Fibroblast of skin of right quadriceps (primary cell): ENCODE measurements around the gene OR4Q2.
"Not testable (repeated sequence)": the region's sequence is repeated elsewhere in the genome, so short reads cannot be mapped to it uniquely, and the experiment has no call there.

Source experiments
- DNase-seq: peaks from one replicate; pipeline ENCODE4 v3.0.0-alpha.2; 2013

The OR4Q2 gene

DNA sequence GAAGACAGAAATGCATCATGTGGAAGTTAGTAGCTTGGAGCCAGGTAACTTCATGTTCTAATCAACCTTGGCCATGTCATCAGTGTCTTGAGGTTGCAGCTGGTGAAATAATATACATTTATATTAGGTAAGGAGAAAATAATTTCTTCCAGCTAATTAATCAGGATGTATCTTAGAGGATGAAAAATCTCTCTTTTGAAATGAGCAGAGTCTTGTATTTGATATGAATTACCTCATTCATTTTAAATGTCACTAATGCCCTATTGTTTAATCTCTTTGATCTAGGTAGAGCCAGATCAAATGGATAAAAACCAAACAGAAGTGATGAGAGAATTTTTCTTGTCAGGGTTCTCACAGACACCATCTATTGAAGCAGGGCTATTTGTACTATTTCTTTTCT lies at the start of gene OR4Q2:
OR4Q2 (plus strand) TSS at position 301 of the 400 bp plus-strand sequence.
- DNase-seq = no peak

DNA sequence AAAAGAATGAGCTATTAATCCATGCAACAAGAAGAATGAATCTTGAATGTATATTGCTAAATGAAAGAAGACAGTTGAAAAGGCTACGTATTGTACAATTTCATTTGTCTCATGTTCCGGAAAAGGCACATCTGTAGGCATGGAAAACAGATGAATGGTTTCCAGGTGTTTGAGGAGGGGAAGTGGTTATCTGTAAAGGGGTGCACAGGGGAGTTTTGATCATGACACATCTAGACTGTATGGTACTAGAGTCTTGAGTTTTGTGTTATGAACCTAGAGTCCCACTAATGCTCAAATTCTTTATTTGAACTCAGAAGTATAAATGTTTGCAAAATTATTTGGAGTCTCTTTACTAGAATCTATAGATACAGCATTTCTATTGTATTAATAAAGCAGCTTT lies 32.2 kb upstream of the OR4Q2 start:
- not testable (repeated sequence) for DNase-seq

DNA sequence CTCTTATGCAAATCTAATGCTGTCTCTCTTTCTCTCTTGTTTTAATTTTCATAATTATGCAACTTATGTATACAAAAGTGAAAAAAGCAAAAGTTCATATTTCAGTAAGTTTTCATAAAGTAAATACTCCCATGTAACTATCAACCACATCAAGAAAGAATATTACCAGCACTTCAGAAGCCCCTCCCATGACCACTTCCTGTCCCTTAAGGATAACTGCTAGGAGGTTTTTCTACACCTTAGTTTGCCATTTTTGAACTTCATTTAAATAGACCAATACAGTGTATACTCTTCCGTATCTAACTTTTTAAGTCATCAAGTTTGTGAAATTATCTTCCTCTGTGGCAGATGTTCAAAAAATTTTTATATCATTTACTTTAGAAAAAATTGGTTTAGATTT lies 27.1 kb upstream of the OR4Q2 start:
- DNase-seq = no peak

DNA sequence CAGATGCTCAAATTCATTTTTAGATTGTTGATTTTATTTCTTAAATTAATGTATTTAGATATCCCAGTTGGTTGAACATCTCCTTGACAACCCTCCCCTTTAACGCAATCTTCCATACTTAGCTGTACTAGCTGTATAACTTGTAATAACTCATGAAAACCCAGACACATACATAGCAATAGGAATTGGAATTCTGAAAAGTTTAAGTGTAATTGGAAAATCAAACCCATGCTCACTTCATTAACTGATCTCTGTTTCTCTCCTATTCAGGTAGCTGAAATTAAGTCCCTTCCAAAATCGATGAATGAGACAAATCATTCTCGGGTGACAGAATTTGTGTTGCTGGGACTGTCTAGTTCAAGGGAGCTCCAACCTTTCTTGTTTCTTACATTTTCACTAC lies 26.7 kb upstream of the OR4Q2 start, which contains the start of gene OR4K15:
OR4K15 (plus strand) TSS at position 301 of the 400 bp plus-strand sequence; CDS start at position 301, 0 bp downstream.
- no peak for DNase-seq

DNA sequence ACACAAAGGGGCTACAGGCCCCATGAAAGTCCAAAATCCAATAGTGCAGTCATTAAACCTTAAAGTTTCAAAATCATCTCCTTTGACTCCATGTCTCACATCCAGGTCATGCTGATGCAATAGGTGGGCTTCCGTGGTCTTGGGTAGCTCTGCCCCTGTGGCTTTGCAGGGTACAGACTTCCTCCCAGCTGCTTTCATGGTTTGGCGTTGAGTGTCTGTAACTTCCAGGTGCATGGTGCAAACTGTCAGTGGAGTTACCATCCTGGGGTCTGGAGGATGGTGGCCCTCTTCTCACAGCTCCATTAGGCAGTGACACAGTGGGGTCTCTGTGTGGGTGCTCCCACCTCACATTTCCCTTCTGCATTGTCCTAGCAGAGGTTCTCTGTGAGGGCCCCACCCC lies 8.5 kb upstream of the OR4Q2 start:
- no peak for DNase-seq

DNA sequence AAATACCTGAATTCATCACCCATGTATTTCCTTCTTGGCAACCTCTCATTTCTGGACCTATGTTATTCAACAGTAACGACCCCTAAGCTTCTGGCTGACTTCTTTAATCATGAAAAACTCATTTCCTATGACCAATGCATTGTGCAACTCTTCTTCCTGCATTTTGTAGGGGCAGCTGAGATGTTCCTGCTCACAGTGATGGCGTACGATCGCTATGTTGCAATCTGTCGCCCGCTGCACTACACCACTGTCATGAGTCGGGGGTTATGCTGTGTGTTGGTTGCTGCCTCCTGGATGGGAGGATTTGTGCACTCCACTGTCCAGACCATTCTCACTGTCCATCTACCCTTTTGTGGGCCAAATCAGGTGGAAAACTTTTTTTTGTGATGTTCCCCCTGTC lies 356 bp downstream of the OR4Q2 start:
- DNase-seq = no peak

DNA sequence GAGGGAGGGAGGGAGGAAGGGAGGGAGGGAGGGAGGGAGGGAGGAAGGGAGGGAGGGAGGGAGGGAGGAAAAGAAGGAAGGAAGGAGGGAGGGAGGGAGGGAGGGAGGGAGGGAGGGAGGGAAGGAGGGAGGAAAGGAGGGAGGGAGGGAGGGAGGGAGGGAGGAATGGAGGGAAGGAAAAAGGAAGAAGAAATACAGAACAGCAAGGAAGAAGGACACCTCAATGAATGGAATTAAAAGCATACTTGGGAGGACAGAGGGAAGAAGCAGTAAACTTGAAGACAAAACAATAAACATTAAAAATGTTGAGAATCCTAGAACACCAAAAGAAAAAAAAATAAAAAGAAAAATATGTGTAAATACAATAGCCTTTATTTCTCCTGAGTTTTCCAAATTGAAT lies 6.2 kb downstream of the OR4Q2 start:
- DNase-seq = no peak

DNA sequence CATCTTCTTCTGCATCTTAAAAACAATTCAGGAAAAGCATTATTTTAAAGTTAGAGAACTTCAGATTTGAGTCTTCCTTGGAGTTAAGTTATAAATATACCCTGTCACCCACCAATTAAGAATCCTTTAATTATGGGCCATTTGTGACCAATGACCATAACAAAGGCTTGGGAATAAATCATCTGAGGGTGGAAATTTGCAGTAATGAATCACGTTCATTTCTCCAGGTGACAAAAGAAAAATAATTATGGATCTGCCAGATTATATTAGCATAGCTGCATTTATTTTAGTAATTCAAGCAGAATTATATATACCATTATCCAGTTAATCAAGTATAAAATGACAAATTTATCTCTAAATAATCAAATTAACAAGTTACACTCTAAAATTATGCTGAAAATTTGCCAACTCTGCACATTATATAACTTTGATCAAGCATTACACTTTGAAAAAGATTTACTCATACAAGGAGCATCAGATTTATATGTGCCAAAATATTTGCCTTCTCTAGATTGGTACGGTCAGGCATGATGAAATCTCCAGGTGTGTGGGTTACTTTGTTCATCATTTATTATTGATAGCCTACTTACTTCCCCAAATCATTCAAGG lies 17.4 kb downstream of the OR4Q2 start, which contains the start of gene OR4K14:
OR4K14 (minus strand) TSS at position 51 of the 609 bp plus-strand sequence. CDS start 4,114 bp downstream, outside the sequence.
- no peak for DNase-seq

DNA sequence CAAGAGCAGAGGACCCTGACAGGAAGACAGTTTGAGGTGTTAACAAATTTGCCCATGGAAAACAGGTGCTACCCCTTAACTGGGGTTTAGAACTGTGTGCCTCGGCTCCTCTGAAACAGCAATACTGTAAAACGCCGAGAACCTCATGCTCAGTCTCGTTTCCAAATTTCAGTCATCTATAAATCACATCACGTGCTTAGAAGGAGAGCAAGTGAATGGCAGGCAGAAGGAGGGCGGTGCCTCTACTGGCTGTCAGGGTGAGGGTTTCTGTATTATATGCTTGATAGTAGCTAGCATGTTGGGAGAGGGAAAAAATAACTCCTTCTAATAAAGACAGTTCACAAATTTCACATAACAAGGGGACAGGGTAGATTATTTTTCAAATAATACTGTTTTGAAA lies 29.1 kb downstream of the OR4Q2 start:
- no peak for DNase-seq

DNA sequence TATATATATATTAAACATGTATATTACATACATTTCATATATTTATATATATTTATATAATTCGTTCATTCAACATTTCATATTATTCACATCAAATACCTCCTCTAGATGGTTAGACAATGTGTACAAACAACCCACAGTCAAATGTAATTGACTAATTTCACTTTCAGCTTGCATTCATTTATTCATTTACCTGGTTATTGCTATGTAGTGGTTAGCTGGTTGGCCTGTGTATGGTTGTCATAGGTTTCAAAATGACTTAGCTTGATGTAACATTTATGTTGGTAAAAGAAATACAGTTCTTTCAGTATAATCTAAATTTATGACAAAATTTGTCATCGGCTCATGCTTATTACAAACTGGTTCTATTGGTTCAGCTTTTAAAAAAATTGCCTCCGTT lies 33.5 kb downstream of the OR4Q2 start:
- DNase-seq = no peak

DNA sequence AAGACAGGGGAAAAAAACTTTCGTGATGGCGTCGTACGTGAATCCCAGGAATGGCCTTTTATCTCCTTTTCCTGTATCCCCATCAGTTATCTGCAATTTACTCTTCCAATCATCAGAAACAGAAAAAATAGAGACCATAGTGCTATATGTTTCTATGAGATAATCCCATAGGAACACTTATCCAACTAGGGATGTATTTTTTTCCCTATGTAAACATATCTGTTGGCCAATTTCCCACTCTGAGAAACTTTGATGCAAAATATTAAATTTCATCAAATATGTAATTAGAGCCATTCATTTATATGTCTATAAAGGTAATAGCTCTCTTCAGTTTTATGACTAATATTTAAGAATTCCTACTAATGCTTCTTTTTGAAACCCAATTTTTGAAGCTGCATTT lies 34.0 kb downstream of the OR4Q2 start, which contains the start of gene OR4K13:
OR4K13 (minus strand) TSS at position 101 of the 400 bp plus-strand sequence. CDS start 1,280 bp downstream, outside the sequence.
- DNase-seq = no peak

DNA sequence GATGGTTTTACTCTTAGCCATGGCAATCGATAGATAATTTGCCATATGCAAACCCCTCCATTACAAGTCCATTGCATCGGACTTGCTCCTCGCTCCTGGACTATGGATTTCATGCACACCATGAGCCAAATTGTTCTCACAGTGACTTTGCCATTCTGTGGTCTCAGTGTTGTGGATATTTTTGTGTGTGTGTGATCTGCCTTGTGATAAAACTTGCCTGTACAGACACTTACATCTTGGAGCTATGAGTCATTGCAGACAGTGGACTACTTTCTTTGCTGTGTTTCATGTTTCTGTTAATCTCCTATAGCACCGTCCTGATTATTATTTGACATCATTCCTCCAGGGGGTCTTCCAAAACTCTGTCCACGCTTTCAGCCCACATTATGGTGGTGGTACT lies 42.3 kb downstream of the OR4Q2 start:
- no peak for DNase-seq

DNA sequence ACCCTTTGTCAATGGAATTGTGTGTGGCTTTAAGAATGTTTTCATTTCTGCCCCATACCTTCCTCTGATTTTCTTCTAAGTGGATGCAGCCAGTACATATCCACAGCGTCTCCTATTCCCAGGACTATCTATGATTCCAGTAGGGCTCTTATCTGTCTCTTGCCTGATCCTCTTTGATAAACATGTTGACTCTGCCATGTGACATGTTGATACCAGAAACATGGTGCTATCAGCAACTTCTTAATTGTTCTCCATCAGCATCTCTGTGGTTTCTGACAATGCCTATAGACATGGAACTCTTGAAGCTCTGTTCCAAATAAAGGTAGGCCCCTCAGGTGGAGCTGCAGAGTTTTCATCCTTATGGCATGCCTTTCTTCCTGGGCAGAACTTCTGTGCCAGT lies 46.2 kb downstream of the OR4Q2 start:
- DNase-seq = no peak
